DMS153 treated with DMSO at 0.1 percent for 48 hours (cell line): ENCODE measurements around the gene MARK3.
"Not testable (repeated sequence)": the region's sequence is repeated elsewhere in the genome, so short reads cannot be mapped to it uniquely, and the experiment has no call there.

Experiments used
- DNase-seq: peaks from one replicate; lab custom pipeline; 2025; ENCODE audit not compliant: unreplicated experiment; lab: John Stamatoyannopoulos, UW

Gene MARK3

GRCh38 chr14:103385152-103385928 lies at the start of gene MARK3:
Gene MARK3 (plus strand): TSS chr14:103385415. CDS start chr14:103386030, 615 bp downstream.
- DNase-seq, result peak; percentile 49

- no peak for DNase-seq
Measured at GRCh38 chr14:103336191-103336590, 49.0 kb upstream of the MARK3 start.

GRCh38 chr14:103337794-103338193 lies 47.4 kb upstream of the MARK3 start:
- DNase-seq, result no peak

- DNase-seq, result no peak
Measured at GRCh38 chr14:103339561-103339960, 45.7 kb upstream of the MARK3 start.

- no peak for DNase-seq
Measured at GRCh38 chr14:103340480-103341212, 44.6 kb upstream of the MARK3 start.

GRCh38 chr14:103341250-103342129 lies 43.7 kb upstream of the MARK3 start:
- no peak for DNase-seq

- DNase-seq, result no peak
Measured at GRCh38 chr14:103343164-103343879, 41.9 kb upstream of the MARK3 start.

GRCh38 chr14:103343905-103344797 lies 41.1 kb upstream of the MARK3 start:
- no peak for DNase-seq

- no peak for DNase-seq
Measured at GRCh38 chr14:103346286-103346685, 38.9 kb upstream of the MARK3 start.

GRCh38 chr14:103347091-103347815 lies 38.0 kb upstream of the MARK3 start:
- DNase-seq, result no peak

- no peak for DNase-seq
Measured at GRCh38 chr14:103348154-103348553, 37.1 kb upstream of the MARK3 start.

- no peak for DNase-seq
Measured at GRCh38 chr14:103349982-103350381, 35.2 kb upstream of the MARK3 start.

GRCh38 chr14:103353362-103353761 lies 31.9 kb upstream of the MARK3 start:
- DNase-seq, result no peak

GRCh38 chr14:103354141-103354540 lies 31.1 kb upstream of the MARK3 start:
- DNase-seq, result no peak

GRCh38 chr14:103356024-103356682 lies 29.1 kb upstream of the MARK3 start:
- no peak for DNase-seq

GRCh38 chr14:103357552-103357951 lies 27.7 kb upstream of the MARK3 start:
- not testable (repeated sequence) for DNase-seq

GRCh38 chr14:103360548-103360947 lies 24.7 kb upstream of the MARK3 start:
- DNase-seq, result no peak

- DNase-seq, result no peak
Measured at GRCh38 chr14:103361867-103362266, 23.3 kb upstream of the MARK3 start.

- DNase-seq, result no peak
Measured at GRCh38 chr14:103362780-103363179, 22.4 kb upstream of the MARK3 start.
